ENCODE measurements around the gene OPN1MW. TPM values are rescaled to one million over a fixed set of nuclear protein-coding genes. Genes with fewer than 3 reads are reported as not detected.
"Not testable (repeated sequence)": the region's sequence is repeated elsewhere in the genome, so short reads cannot be mapped to it uniquely, and the experiment has no call there.

Gene OPN1MW
- polyA plus RNA-seq, 5 donors: not detected

- not testable (repeated sequence) for DNase-seq
Observed at GRCh38 chrX:154209670-154210418, 27.4 kb downstream of the OPN1MW start.

GRCh38 chrX:154211057-154211456, 28.7 kb downstream of the OPN1MW start:
- not testable (repeated sequence) for DNase-seq

DNA sequence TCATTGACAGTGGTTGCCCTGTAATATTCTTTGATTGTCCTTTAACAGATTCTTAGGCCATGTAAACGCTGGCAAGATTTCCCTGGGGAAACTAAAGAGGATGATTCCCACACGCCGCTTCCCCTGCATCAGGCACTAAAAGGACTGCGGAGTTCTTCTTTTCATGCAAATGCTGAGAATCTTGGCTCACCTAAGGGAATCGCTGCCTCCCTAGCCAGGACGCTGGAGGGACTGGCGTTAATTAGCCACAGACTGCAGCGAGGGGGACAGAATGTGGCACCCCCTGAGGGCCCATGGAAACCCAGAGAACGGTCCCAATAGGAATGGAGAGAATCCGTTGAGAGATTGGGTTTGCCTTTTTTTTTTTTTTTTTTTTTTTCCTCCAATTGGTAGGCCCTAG, 29.1 kb downstream of the OPN1MW start:
- DNase-seq: not testable (repeated sequence)

DNA sequence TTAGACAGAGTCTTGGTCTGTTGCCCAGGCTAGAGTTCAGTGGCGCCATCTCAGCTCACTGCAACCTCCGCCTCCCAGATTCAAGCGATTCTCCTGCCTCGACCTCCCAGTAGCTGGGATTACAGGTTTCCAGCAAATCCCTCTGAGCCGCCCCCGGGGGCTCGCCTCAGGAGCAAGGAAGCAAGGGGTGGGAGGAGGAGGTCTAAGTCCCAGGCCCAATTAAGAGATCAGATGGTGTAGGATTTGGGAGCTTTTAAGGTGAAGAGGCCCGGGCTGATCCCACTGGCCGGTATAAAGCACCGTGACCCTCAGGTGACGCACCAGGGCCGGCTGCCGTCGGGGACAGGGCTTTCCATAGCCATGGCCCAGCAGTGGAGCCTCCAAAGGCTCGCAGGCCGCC, 37.1 kb downstream of the OPN1MW start, which contains the start of gene OPN1MW2:
TSS of gene OPN1MW2 (plus strand) at position 301 of the 400 bp plus-strand sequence. CDS start at position 361, 60 bp downstream.
- DNase-seq: not testable (repeated sequence)

- DNase-seq: not testable (repeated sequence)
Observed at GRCh38 chrX:154225292-154225691, 42.9 kb downstream of the OPN1MW start.

- not testable (repeated sequence) for DNase-seq
Observed at GRCh38 chrX:154226706-154227105, 44.3 kb downstream of the OPN1MW start.

- not testable (repeated sequence) for DNase-seq
Observed at GRCh38 chrX:154231443-154231842, 49.0 kb downstream of the OPN1MW start.

DNA sequence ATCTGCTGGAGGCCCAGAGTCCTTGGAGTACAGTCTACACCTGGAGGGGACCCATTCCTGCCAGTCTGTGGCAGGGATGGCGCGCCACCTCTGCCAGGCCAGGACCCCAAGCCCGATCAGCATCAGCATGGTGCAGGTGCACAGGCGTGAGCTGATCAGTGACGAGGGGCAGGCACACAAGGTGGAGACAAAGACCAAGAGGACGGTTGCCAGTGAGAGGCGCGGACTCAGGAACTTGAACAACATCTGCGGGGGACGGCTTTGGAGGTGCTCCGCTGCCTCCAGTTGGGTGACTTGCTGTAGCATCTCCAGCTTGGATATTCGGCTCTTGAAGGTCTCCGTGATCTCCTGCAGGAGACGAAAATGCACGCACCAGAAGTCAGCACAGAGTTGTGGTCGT, 51.2 kb downstream of the OPN1MW start:
- not testable (repeated sequence) for DNase-seq

GRCh38 chrX:154238939-154239559, 56.7 kb downstream of the OPN1MW start:
- not testable (repeated sequence) for DNase-seq

DNA sequence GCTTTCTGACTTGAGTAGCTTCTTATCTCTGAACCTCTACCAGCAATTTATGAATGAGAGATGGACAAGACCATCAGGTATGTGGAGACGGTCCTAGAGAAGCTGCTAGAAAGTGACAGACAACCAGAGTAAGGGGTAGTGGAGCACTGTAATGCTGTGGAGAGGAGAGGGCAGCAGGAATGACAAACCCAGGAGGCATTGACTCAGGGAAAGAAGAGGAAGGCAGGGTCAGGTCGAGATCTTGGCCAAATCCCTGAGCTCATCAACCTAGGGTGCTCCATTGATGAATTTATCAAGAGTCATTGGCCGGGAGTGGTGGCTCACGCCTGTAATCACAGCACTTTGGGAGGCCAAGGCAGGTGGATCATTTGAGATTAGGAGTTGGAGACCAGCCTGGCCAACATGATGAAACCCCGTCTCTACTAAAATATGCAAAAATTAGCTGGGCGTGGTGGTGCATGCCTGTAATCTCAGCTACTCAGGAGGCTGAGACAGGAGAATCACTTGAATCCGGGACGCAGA, 57.6 kb downstream of the OPN1MW start:
- DNase-seq: not testable (repeated sequence)

Other genes with a start within 250 kb of the OPN1MW start
- 10 to 100 TPM; 48.0 to 85.6 (median 53.5) TPM for gene NAA10, start 247.6 kb upstream of the OPN1MW start, polyA plus RNA-seq (ENCODE audit: insufficient read depth in 1 of 5, insufficient read length in 5 of 5, low replicate concordance in 1 of 5)
- gene RENBP, start 238.0 kb upstream of the OPN1MW start, polyA plus RNA-seq (ENCODE audit: insufficient read depth in 1 of 5, insufficient read length in 5 of 5, low replicate concordance in 1 of 5): 1 to 10 TPM; 4.1 to 7.8 (median 6.3) TPM
- 10 to 100 TPM; 26.7 to 48.5 (median 31.9) TPM for gene HCFC1, start 210.8 kb upstream of the OPN1MW start, polyA plus RNA-seq (ENCODE audit: insufficient read depth in 1 of 5, insufficient read length in 5 of 5, low replicate concordance in 1 of 5)
- gene TMEM187, start 209.8 kb upstream of the OPN1MW start, polyA plus RNA-seq (ENCODE audit: insufficient read depth in 1 of 5, insufficient read length in 5 of 5, low replicate concordance in 1 of 5): 1 to 10 TPM; 4.6 to 6.8 (median 6.4) TPM
- gene IRAK1, start 162.7 kb upstream of the OPN1MW start, polyA plus RNA-seq (ENCODE audit: insufficient read depth in 1 of 5, insufficient read length in 5 of 5, low replicate concordance in 1 of 5): 10 to 100 TPM; 41.6 to 74.9 (median 48.0) TPM
- 10 to 100 TPM; 24.2 to 32.5 (median 32.3) TPM for gene MECP2, start 84.9 kb upstream of the OPN1MW start, polyA plus RNA-seq (ENCODE audit: insufficient read depth in 1 of 5, insufficient read length in 5 of 5, low replicate concordance in 1 of 5)
- not detected for gene OPN1LW, start 38.4 kb upstream of the OPN1MW start, polyA plus RNA-seq (ENCODE audit: insufficient read depth in 1 of 5, insufficient read length in 5 of 5, low replicate concordance in 1 of 5)
- gene OPN1MW2, start 37.2 kb downstream of the OPN1MW start, polyA plus RNA-seq (ENCODE audit: insufficient read depth in 1 of 5, insufficient read length in 5 of 5, low replicate concordance in 1 of 5): not detected
- gene OPN1MW3, start 75.0 kb downstream of the OPN1MW start, polyA plus RNA-seq (ENCODE audit: insufficient read depth in 1 of 5, insufficient read length in 5 of 5, low replicate concordance in 1 of 5): not detected
- not detected for gene TEX28, start 112.5 kb downstream of the OPN1MW start, polyA plus RNA-seq (ENCODE audit: insufficient read depth in 1 of 5, insufficient read length in 5 of 5, low replicate concordance in 1 of 5)
- gene TKTL1, start 113.2 kb downstream of the OPN1MW start, polyA plus RNA-seq (ENCODE audit: insufficient read depth in 1 of 5, insufficient read length in 5 of 5, low replicate concordance in 1 of 5): under 1 TPM; 0.28 to 0.37 (median 0.30) TPM
- gene FLNA, start 192.0 kb downstream of the OPN1MW start, polyA plus RNA-seq (ENCODE audit: insufficient read depth in 1 of 5, insufficient read length in 5 of 5, low replicate concordance in 1 of 5): 100 to 1,000 TPM; 349 to 757 (median 422) TPM
- gene EMD, start 196.7 kb downstream of the OPN1MW start, polyA plus RNA-seq (ENCODE audit: insufficient read depth in 1 of 5, insufficient read length in 5 of 5, low replicate concordance in 1 of 5): 10 to 100 TPM; 52.8 to 84.2 (median 63.9) TPM
- gene RPL10, start 215.8 kb downstream of the OPN1MW start, polyA plus RNA-seq (ENCODE audit: insufficient read depth in 1 of 5, insufficient read length in 5 of 5, low replicate concordance in 1 of 5): 1,000 to 10,000 TPM; 4,389 to 5,989 (median 4,777) TPM
- gene DNASE1L1, start 226.7 kb downstream of the OPN1MW start, polyA plus RNA-seq (ENCODE audit: insufficient read depth in 1 of 5, insufficient read length in 5 of 5, low replicate concordance in 1 of 5): 10 to 100 TPM in 4 of 5 donors, 1 to 10 TPM in 1; 9.3 to 12.4 (median 10.5) TPM
- gene TAFAZZIN, start 228.9 kb downstream of the OPN1MW start, polyA plus RNA-seq (ENCODE audit: insufficient read depth in 1 of 5, insufficient read length in 5 of 5, low replicate concordance in 1 of 5): 10 to 100 TPM; 31.1 to 44.8 (median 37.6) TPM
- gene ATP6AP1, start 246.1 kb downstream of the OPN1MW start, polyA plus RNA-seq (ENCODE audit: insufficient read depth in 1 of 5, insufficient read length in 5 of 5, low replicate concordance in 1 of 5): 100 to 1,000 TPM in 2 of 5 donors, 10 to 100 TPM in 3; 79.5 to 109 (median 96.3) TPM

Measured in right lung (tissue), 5 donors.